Astrocyte (in vitro differentiated cells and primary cell): ENCODE results near the gene CHAF1B. TPM values are rescaled to one million over a fixed set of nuclear protein-coding genes. Genes with fewer than 3 reads are reported as not detected.

Source experiments
- DNase-seq: peaks from one replicate; pipeline ENCODE4 v3.0.0-alpha.2; 2010; ENCODE audit warnings: low read depth
- FAIRE-seq: peaks from 2 replicates; lab custom pipeline; 2011; peaks lifted over from hg19 to GRCh38; lab: Jason Lieb, UNC
- H2AFZ ChIP-seq: 2 replicates; pipeline ENCODE4 v1.6.0; 2012; ENCODE audit warnings: low read depth, low read length, inconsistent platforms
- H3K27ac ChIP-seq: 2 replicates; pipeline ENCODE4 v1.5.1; 2011; ENCODE audit warnings: low read depth, low read length, inconsistent platforms
- H3K27me3 ChIP-seq: 2 replicates; pipeline ENCODE4 v1.6.0; 2011; ENCODE audit warnings: low read length, inconsistent platforms; ENCODE audit not compliant: insufficient read depth
- H3K36me3 ChIP-seq: 2 replicates; pipeline ENCODE4 v1.5.1; 2011; ENCODE audit warnings: low read length, inconsistent platforms; ENCODE audit not compliant: insufficient read depth
- H3K4me1 ChIP-seq: 2 replicates; pipeline ENCODE4 v1.5.1; 2011; ENCODE audit warnings: low read length, inconsistent platforms; ENCODE audit not compliant: insufficient read depth
- H3K4me2 ChIP-seq: 2 replicates; pipeline ENCODE4 v1.6.0; 2012; ENCODE audit warnings: low read length, inconsistent platforms
- H3K4me3 ChIP-seq: 2 replicates; pipeline ENCODE4 v1.5.1; 2011; ENCODE audit warnings: low read depth, mild to moderate bottlenecking, low read length, inconsistent platforms; ENCODE audit not compliant: insufficient read depth
- H3K79me2 ChIP-seq: 2 replicates; pipeline ENCODE4 v1.6.0; 2012; ENCODE audit warnings: mild to moderate bottlenecking, low read length, inconsistent platforms; ENCODE audit not compliant: insufficient read depth
- H3K9ac ChIP-seq: 2 replicates; pipeline ENCODE4 v1.6.0; 2012; ENCODE audit warnings: mild to moderate bottlenecking, low read length, inconsistent platforms
- H3K9me3 ChIP-seq: 2 replicates; pipeline ENCODE4 v1.5.1; 2012; ENCODE audit warnings: low read depth, mild to moderate bottlenecking, low read length, inconsistent platforms; ENCODE audit not compliant: insufficient read depth
- H4K20me1 ChIP-seq: 2 replicates; pipeline ENCODE4 v1.6.0; 2012; ENCODE audit warnings: low read length, inconsistent platforms; ENCODE audit not compliant: insufficient read depth
- H3K27ac Mint-ChIP-seq: one replicate; pipeline ENCODE4 v1.8.0; 2021; ENCODE audit warnings: mild to moderate bottlenecking, mixed read lengths; ENCODE audit not compliant: unreplicated experiment
- H3K27me3 Mint-ChIP-seq: one replicate; pipeline ENCODE4 v1.8.0; 2021; ENCODE audit warnings: low read depth, mixed read lengths; ENCODE audit not compliant: unreplicated experiment
- H3K36me3 Mint-ChIP-seq: one replicate; pipeline ENCODE4 v1.8.0; 2021; ENCODE audit warnings: low read depth, mixed read lengths; ENCODE audit not compliant: unreplicated experiment
- H3K4me1 Mint-ChIP-seq: one replicate; pipeline ENCODE4 v1.8.0; 2021; ENCODE audit warnings: low read depth, mixed read lengths; ENCODE audit not compliant: unreplicated experiment
- H3K4me3 Mint-ChIP-seq: one replicate; pipeline ENCODE4 v1.8.0; 2021; ENCODE audit warnings: mild to moderate bottlenecking, moderate library complexity, mixed read lengths; ENCODE audit not compliant: unreplicated experiment
- H3K9me3 Mint-ChIP-seq: one replicate; pipeline ENCODE4 v1.8.0; 2021; ENCODE audit warnings: mild to moderate bottlenecking, mixed read lengths; ENCODE audit not compliant: unreplicated experiment
- EZH2 ChIP-seq: IDR thresholded peaks from 2 replicates; pipeline ENCODE4 v1.6.1; 2012; ENCODE audit warnings: mild to moderate bottlenecking, low read length, inconsistent platforms; ENCODE audit not compliant: insufficient read depth
- total RNA-seq: library from RNA; stranded (reverse); gene quantifications from 2 replicates; pipeline ENCODE4 v1.2.1, GENCODE V29; 2021
- TF ChIP-seq, protein P1 (sequence below): IDR thresholded peaks from 2 replicates; pipeline ENCODE4 v1.5.1; 2011; ENCODE audit warnings: low read depth, mild to moderate bottlenecking, inconsistent platforms, low read length, moderate library complexity; ENCODE audit not compliant: insufficient read depth

The CHAF1B gene
- total RNA-seq, 1 donor from 2014 or later, result 2.8 TPM

DNA sequence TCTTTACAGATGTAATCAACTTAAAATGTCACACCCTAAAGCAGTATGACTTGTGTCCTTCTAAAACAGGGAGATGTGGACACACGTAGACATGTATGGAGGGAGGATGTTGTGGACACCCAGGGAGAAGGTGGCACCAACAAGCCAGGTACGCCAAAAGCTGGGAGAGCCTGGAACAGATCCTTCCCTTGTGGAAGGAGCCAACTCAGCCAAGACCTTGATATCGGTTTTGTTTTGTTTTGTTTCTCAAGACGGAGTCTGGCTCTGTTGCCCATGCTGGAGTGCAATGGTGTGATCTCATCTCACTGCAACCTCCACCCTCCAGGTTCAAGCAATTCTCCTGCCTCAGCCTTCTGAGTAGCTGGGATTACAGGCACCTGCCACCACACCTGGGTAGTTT, 45.6 kb downstream of the CHAF1B start:
- Histone ChIP-seq H4K20me1 (no peaks in the 10 kb centered on the region), H3K4me2 (peak overlapping the region; percentile 81), H3K4me3 (peak overlapping the region; percentile 54), H3K79me2 (peaks cover 22% of the 10 kb centered on the region), H3K36me3 (no peaks in the 10 kb centered on the region), H3K27ac (peak overlapping the region; percentile 99), H3K9ac (peak overlapping the region; percentile 91), H3K9me3 (no peaks in the 10 kb centered on the region), H3K4me1 (peaks cover 46% of the 10 kb centered on the region), H2AFZ (no peak overlapping the region), H3K27me3 (no peaks in the 10 kb centered on the region)
- FAIRE-seq (no peak), DNase-seq (peak; percentile 65)
- Mint-ChIP-seq H3K27ac (peak overlapping the region; percentile 100), H3K36me3 (peaks cover 4% of the 10 kb centered on the region), H3K4me1 (peaks cover 50% of the 10 kb centered on the region), H3K4me3 (peak overlapping the region; percentile 84), H3K27me3 (no peaks in the 10 kb centered on the region), H3K9me3 (no peaks in the 10 kb centered on the region)
- TF ChIP-seq, protein P1, sequence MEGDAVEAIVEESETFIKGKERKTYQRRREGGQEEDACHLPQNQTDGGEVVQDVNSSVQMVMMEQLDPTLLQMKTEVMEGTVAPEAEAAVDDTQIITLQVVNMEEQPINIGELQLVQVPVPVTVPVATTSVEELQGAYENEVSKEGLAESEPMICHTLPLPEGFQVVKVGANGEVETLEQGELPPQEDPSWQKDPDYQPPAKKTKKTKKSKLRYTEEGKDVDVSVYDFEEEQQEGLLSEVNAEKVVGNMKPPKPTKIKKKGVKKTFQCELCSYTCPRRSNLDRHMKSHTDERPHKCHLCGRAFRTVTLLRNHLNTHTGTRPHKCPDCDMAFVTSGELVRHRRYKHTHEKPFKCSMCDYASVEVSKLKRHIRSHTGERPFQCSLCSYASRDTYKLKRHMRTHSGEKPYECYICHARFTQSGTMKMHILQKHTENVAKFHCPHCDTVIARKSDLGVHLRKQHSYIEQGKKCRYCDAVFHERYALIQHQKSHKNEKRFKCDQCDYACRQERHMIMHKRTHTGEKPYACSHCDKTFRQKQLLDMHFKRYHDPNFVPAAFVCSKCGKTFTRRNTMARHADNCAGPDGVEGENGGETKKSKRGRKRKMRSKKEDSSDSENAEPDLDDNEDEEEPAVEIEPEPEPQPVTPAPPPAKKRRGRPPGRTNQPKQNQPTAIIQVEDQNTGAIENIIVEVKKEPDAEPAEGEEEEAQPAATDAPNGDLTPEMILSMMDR, result no peak
- no peak for TF ChIP-seq EZH2

- Histone ChIP-seq H3K79me2 (peaks cover 22% of the 10 kb centered on the region), H4K20me1 (no peaks in the 10 kb centered on the region), H3K4me3 (peak overlapping the region; percentile 3), H3K4me1 (peaks cover 46% of the 10 kb centered on the region), H3K4me2 (peak overlapping the region; percentile 81), H3K27ac (peak overlapping the region; percentile 99), H3K27me3 (no peaks in the 10 kb centered on the region), H3K9ac (peak overlapping the region; percentile 91), H3K36me3 (no peaks in the 10 kb centered on the region), H3K9me3 (no peaks in the 10 kb centered on the region), H2AFZ (no peak overlapping the region)
- DNase-seq, result peak; percentile 24
- peaks cover 47% of the 10 kb centered on the region for H3K4me1 Mint-ChIP-seq
- FAIRE-seq, result no peak
- no peaks in the 10 kb centered on the region for H3K27me3 Mint-ChIP-seq
- no peak for TF ChIP-seq EZH2
- TF ChIP-seq, protein P1, result no peak
- peaks cover 4% of the 10 kb centered on the region for H3K36me3 Mint-ChIP-seq
- H3K9me3 Mint-ChIP-seq, result no peaks in the 10 kb centered on the region
- H3K27ac Mint-ChIP-seq, result peak overlapping the region; percentile 100
- peak overlapping the region; percentile 55 for H3K4me3 Mint-ChIP-seq
Measured at GRCh38 chr21:36431252-36431651, 46.1 kb downstream of the CHAF1B start.

GRCh38 chr21:36433059-36433709, 48.0 kb downstream of the CHAF1B start:
- Histone ChIP-seq H4K20me1 (no peaks in the 10 kb centered on the region), H3K4me1 (peaks cover 59% of the 10 kb centered on the region), H2AFZ (no peak overlapping the region), H3K79me2 (peaks cover 22% of the 10 kb centered on the region), H3K27ac (no peak overlapping the region), H3K4me2 (no peak overlapping the region), H3K9ac (no peak overlapping the region), H3K36me3 (no peaks in the 10 kb centered on the region), H3K4me3 (no peak overlapping the region), H3K27me3 (no peaks in the 10 kb centered on the region), H3K9me3 (no peaks in the 10 kb centered on the region)
- no peaks in the 10 kb centered on the region for H3K27me3 Mint-ChIP-seq
- no peak overlapping the region for H3K4me3 Mint-ChIP-seq
- DNase-seq (no peak), FAIRE-seq (no peak)
- H3K36me3 Mint-ChIP-seq, result peaks cover 7% of the 10 kb centered on the region
- TF ChIP-seq, protein P1, result no peak
- TF ChIP-seq EZH2, result no peak
- peaks cover 52% of the 10 kb centered on the region for H3K4me1 Mint-ChIP-seq
- H3K9me3 Mint-ChIP-seq, result no peaks in the 10 kb centered on the region
- peak overlapping the region; percentile 77 for H3K27ac Mint-ChIP-seq
